Globus pallidus (tissue), 1 donor: Measurements from ENCODE around the gene RHOB.

Source experiments
- DNase-seq: peaks from one replicate; pipeline ENCODE4 v3.0.0-alpha.2; 2015; ENCODE audit warnings: low spot score

Gene RHOB

GRCh38 chr2:20494241-20494640, 47.4 kb downstream of the RHOB start:
- DNase-seq: no peak

GRCh38 chr2:20496076-20496872, 49.4 kb downstream of the RHOB start:
- DNase-seq: no peak

- DNase-seq: no peak
Measured at GRCh38 chr2:20496942-20497341, 50.1 kb downstream of the RHOB start.
